Measurements from ENCODE around the gene RPL7A.

- TF ChIP-seq POLR2A (IDR thresholded peaks at IDR 0.05) = no peak
- no peak for TF ChIP-seq CTCF (IDR thresholded peaks at IDR 0.05)
Measured at GRCh38 chr9:133377721-133378216, 29.8 kb downstream of the RPL7A start.
